Panc1 (cell line): ENCODE data around the gene CMTM8.

Experiments
- POLR2AphosphoS5 ChIP-seq: IDR thresholded peaks from 2 replicates; pipeline ENCODE4 v1.6.1; 2012; ENCODE audit warnings: mild to moderate bottlenecking, low read depth, low read length, moderate library complexity
- SIN3A ChIP-seq: IDR thresholded peaks from 2 replicates; pipeline ENCODE4 v1.6.1; 2012; ENCODE audit warnings: low read depth, mild to moderate bottlenecking, low read length, moderate library complexity, borderline replicate concordance; ENCODE audit not compliant: insufficient read depth
- TCF7L2 ChIP-seq: IDR thresholded peaks from 2 replicates; pipeline ENCODE4 v1.6.1; 2011; ENCODE audit warnings: mild to moderate bottlenecking, low read depth, low read length, inconsistent platforms
- TF ChIP-seq, protein P1 (sequence below): fragments of 450-650 bp; IDR thresholded peaks from 2 replicates; pipeline ENCODE4 v1.5.1; 2017; ENCODE audit warnings: mild to moderate bottlenecking
- TF ChIP-seq, protein P2 (sequence below), 2 experiments: IDR thresholded peaks; 2 replicates each; pipeline ENCODE4 v1.6.1; 2011 to 2012; ENCODE audit warnings: low read depth in 2 of 2, control low read depth in 1 of 2, low read length in 1 of 2, mild to moderate bottlenecking in 1 of 2, moderate library complexity in 1 of 2; ENCODE audit not compliant: insufficient read depth in 1 of 2

DNA sequence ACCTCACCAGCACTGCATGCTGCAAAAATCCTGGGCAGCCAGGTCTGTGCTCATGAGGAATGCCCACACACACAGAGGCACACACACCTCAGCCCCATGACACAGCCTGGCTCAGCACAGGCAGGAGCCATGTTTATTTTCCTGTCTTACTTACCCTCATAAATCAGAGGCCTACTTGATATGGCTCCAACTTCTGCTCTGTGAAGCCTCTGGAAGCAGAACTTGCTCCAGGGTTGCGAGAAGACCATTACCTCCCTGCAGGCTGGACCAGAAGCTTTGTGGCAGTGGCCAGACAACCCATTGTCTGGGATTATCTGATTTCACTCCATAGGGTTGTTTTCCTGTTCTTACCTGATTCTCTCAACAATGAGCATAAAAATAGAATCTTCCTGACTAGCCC, 43.8 kb upstream of the CMTM8 start:
- TF ChIP-seq, protein P1, sequence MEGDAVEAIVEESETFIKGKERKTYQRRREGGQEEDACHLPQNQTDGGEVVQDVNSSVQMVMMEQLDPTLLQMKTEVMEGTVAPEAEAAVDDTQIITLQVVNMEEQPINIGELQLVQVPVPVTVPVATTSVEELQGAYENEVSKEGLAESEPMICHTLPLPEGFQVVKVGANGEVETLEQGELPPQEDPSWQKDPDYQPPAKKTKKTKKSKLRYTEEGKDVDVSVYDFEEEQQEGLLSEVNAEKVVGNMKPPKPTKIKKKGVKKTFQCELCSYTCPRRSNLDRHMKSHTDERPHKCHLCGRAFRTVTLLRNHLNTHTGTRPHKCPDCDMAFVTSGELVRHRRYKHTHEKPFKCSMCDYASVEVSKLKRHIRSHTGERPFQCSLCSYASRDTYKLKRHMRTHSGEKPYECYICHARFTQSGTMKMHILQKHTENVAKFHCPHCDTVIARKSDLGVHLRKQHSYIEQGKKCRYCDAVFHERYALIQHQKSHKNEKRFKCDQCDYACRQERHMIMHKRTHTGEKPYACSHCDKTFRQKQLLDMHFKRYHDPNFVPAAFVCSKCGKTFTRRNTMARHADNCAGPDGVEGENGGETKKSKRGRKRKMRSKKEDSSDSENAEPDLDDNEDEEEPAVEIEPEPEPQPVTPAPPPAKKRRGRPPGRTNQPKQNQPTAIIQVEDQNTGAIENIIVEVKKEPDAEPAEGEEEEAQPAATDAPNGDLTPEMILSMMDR, result no peak
- TF ChIP-seq, protein P2, sequence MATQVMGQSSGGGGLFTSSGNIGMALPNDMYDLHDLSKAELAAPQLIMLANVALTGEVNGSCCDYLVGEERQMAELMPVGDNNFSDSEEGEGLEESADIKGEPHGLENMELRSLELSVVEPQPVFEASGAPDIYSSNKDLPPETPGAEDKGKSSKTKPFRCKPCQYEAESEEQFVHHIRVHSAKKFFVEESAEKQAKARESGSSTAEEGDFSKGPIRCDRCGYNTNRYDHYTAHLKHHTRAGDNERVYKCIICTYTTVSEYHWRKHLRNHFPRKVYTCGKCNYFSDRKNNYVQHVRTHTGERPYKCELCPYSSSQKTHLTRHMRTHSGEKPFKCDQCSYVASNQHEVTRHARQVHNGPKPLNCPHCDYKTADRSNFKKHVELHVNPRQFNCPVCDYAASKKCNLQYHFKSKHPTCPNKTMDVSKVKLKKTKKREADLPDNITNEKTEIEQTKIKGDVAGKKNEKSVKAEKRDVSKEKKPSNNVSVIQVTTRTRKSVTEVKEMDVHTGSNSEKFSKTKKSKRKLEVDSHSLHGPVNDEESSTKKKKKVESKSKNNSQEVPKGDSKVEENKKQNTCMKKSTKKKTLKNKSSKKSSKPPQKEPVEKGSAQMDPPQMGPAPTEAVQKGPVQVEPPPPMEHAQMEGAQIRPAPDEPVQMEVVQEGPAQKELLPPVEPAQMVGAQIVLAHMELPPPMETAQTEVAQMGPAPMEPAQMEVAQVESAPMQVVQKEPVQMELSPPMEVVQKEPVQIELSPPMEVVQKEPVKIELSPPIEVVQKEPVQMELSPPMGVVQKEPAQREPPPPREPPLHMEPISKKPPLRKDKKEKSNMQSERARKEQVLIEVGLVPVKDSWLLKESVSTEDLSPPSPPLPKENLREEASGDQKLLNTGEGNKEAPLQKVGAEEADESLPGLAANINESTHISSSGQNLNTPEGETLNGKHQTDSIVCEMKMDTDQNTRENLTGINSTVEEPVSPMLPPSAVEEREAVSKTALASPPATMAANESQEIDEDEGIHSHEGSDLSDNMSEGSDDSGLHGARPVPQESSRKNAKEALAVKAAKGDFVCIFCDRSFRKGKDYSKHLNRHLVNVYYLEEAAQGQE (IDR thresholded peaks at IDR 0.05; ENCODE audit: insufficient read depth in 1 of 2, low read depth in 2 of 2, low read length in 1 of 2), result no peak
- TF ChIP-seq POLR2AphosphoS5 (no peak), TCF7L2 (no peak), SIN3A (no peak)
